Vagina (tissue), 2 donors: Measurements from ENCODE around the gene HOXD11. TPM values are rescaled to one million over a fixed set of nuclear protein-coding genes. Genes with fewer than 3 reads are reported as not detected.

ENCODE experiments used
- DNase-seq, 2 donors: peaks; one replicate each; pipeline ENCODE4 v3.0.0-alpha.2; 2017; ENCODE audit errors: extremely low spot score in 2 of 2
- H3K27ac ChIP-seq: fragments of 200-600 bp; sonication (generic); one replicate; pipeline ENCODE4 v1.5.1; 2019
- H3K27me3 ChIP-seq: fragments of 200-600 bp; sonication (generic); one replicate; pipeline ENCODE4 v1.5.1; 2019
- H3K36me3 ChIP-seq, 2 donors: fragments of 200-600 bp; sonication (generic); one replicate each; pipeline ENCODE4 v1.5.1; 2017 to 2019
- H3K4me1 ChIP-seq: fragments of 200-600 bp; sonication (generic); one replicate; pipeline ENCODE4 v1.5.1; 2019
- H3K4me3 ChIP-seq, 2 donors: fragments of 200-600 bp; sonication (generic); 1 replicate in 1 of 2; 2 replicates in 1 of 2; pipeline ENCODE4 v1.5.1; 2016 to 2019
- H3K9me3 ChIP-seq: fragments of 200-600 bp; sonication (generic); one replicate; pipeline ENCODE4 v1.5.1; 2019
- CTCF ChIP-seq, 3 experiments: fragments of 450-650 bp in 2 of 3; fragments of 200-600 bp in 1 of 3; sonication (generic) in 1 of 3; IDR thresholded peaks; one replicate each; pipeline ENCODE4 v1.5.1; 2017 to 2019; ENCODE audit warnings: antibody characterized with exemption in 3 of 3, mild to moderate bottlenecking in 2 of 3, moderate library complexity in 2 of 3
- POLR2A ChIP-seq, 2 donors: fragments of 450-650 bp; IDR thresholded peaks; one replicate each; pipeline ENCODE4 v1.6.1; 2017; ENCODE audit warnings: antibody characterized with exemption in 2 of 2, mild to moderate bottlenecking in 2 of 2, moderate library complexity in 2 of 2
- POLR2AphosphoS5 ChIP-seq, 2 donors: sonication (generic); formaldehyde crosslinking; IDR thresholded peaks; one replicate each; pipeline ENCODE4 v1.9.0; 2017; ENCODE audit warnings: antibody characterized with exemption in 2 of 2, mild to moderate bottlenecking in 2 of 2, low read depth in 1 of 2; ENCODE audit not compliant: insufficient read depth in 1 of 2
- intact Hi-C: fragments of 100-400 bp; cut with DNase I; formaldehyde crosslinking; loops from one replicate; pipeline ENCODE4 v1.15.1; 2023
- total RNA-seq: library from RNA; depleted of rRNA; stranded (reverse); fragments of >200 nt; gene quantifications from one replicate; pipeline ENCODE4 v1.2.3, GENCODE V29; 2016

The HOXD11 gene
- total RNA-seq, 1 donor from 2014 or later = 19.4 TPM

- intact Hi-C loops = no loop called here
- Histone ChIP-seq H3K4me1 (peaks cover 57% of the 10 kb centered on the region), H3K9me3 (no peaks in the 10 kb centered on the region), H3K27me3 (no peaks in the 10 kb centered on the region), H3K4me3 (peak overlapping the region in 1 of 2 donors; percentile 3), H3K36me3 (no peaks in the 10 kb centered on the region), H3K27ac (no peak overlapping the region)
- no peak for TF ChIP-seq CTCF (IDR thresholded peaks at IDR 0.05)
- TF ChIP-seq POLR2A (IDR thresholded peaks at IDR 0.05) = no peak
- TF ChIP-seq POLR2AphosphoS5 (IDR thresholded peaks at IDR 0.05; ENCODE audit: insufficient read depth in 1 of 2, low read depth in 1 of 2) = no peak
- DNase-seq = no peak
These were observed 4.2 kb downstream of the HOXD11 start for GRCh38 chr2:176111309-176111663.

- no peak for TF ChIP-seq CTCF (IDR thresholded peaks at IDR 0.05)
- no peak for TF ChIP-seq POLR2AphosphoS5 (IDR thresholded peaks at IDR 0.05; ENCODE audit: insufficient read depth in 1 of 2, low read depth in 1 of 2)
- intact Hi-C loops = no loop called here
- Histone ChIP-seq H3K4me3 (no peak overlapping the region), H3K27me3 (no peaks in the 10 kb centered on the region), H3K9me3 (no peaks in the 10 kb centered on the region), H3K4me1 (peaks cover 51% of the 10 kb centered on the region), H3K27ac (no peak overlapping the region), H3K36me3 (no peaks in the 10 kb centered on the region)
- DNase-seq = no peak
These were observed 4.8 kb downstream of the HOXD11 start for GRCh38 chr2:176111846-176112374.

- DNase-seq = no peak
- intact Hi-C loops = no loop called here
- H3K4me1 ChIP-seq = peaks cover 57% of the 10 kb centered on the region
- H3K4me3 ChIP-seq = no peak overlapping the region
- no peak for TF ChIP-seq POLR2A (IDR thresholded peaks at IDR 0.05)
- TF ChIP-seq POLR2AphosphoS5 (IDR thresholded peaks at IDR 0.05; ENCODE audit: insufficient read depth in 1 of 2, low read depth in 1 of 2) = no peak
- no peak for TF ChIP-seq CTCF (IDR thresholded peaks at IDR 0.05)
- no peaks in the 10 kb centered on the region for H3K27me3 ChIP-seq
- peaks cover 0 to 6% of the 10 kb centered on the region in 2 donors for H3K36me3 ChIP-seq
- H3K9me3 ChIP-seq = no peaks in the 10 kb centered on the region
- H3K27ac ChIP-seq = no peak overlapping the region
These were observed 5.6 kb downstream of the HOXD11 start for GRCh38 chr2:176112375-176113302.

GRCh38 chr2:176114120-176114929, 7.2 kb downstream of the HOXD11 start:
- H3K27me3 ChIP-seq = no peaks in the 10 kb centered on the region
- intact Hi-C loops = no loop called here
- no peak overlapping the region for H3K4me3 ChIP-seq
- no peak for DNase-seq
- H3K4me1 ChIP-seq = peaks cover 50% of the 10 kb centered on the region
- no peak overlapping the region for H3K27ac ChIP-seq
- no peaks in the 10 kb centered on the region for H3K9me3 ChIP-seq
- TF ChIP-seq CTCF (IDR thresholded peaks at IDR 0.05) = no peak
- TF ChIP-seq POLR2AphosphoS5 (IDR thresholded peaks at IDR 0.05; ENCODE audit: insufficient read depth in 1 of 2, low read depth in 1 of 2) = no peak
- H3K36me3 ChIP-seq = peaks cover 0 to 7% of the 10 kb centered on the region in 2 donors
